Common myeloid progenitor, CD34-positive (primary cell): ENCODE data around the gene IPPK.

ENCODE experiments used
- CTCF ChIA-PET: fragments of 350-600 bp; sonication (Branson Sonifier 250); formaldehyde crosslinking; loops from one replicate; lab custom pipeline; 2021; ENCODE audit warnings: antibody characterized with exemption; lab: Charles Lee
- POLR2A ChIA-PET: fragments of 350-600 bp; sonication (Branson Sonifier 250); formaldehyde crosslinking; loops from one replicate; lab custom pipeline; 2021; ENCODE audit warnings: antibody characterized with exemption; lab: Charles Lee
- DNase-seq, 3 donors: peaks; one replicate each; pipeline versions ENCODE4 v3.0.0 to v3.0.0-alpha.2; 2013
- H3K27ac ChIP-seq, 2 experiments: 1 replicate in 1 of 2; 2 replicates in 1 of 2; pipeline ENCODE4 v1.7.0; 2013; ENCODE audit warnings: inconsistent platforms in 2 of 2, low read length in 2 of 2, mild to moderate bottlenecking in 2 of 2, low read depth in 1 of 2, moderate library complexity in 1 of 2; ENCODE audit not compliant: severe bottlenecking in 2 of 2, insufficient read depth in 1 of 2, poor library complexity in 1 of 2
- H3K27me3 ChIP-seq, 5 experiments: replicated peaks in 2 of 5; 1 replicate in 3 of 5; 2 replicates in 2 of 5; pipeline versions ENCODE4 v1.6.1 to v1.7.0; 2013; ENCODE audit warnings: low read length in 4 of 5, mild to moderate bottlenecking in 2 of 5, moderate library complexity in 2 of 5, inconsistent platforms in 1 of 5; ENCODE audit not compliant: insufficient read depth in 5 of 5, control insufficient read depth in 4 of 5
- H3K36me3 ChIP-seq, 4 experiments: 1 replicate in 2 of 4; 2 replicates in 2 of 4; pipeline versions ENCODE4 v1.6.1 to v1.7.0; 2013; ENCODE audit warnings: low read length in 3 of 4, control low read depth in 1 of 4, mild to moderate bottlenecking in 1 of 4; ENCODE audit not compliant: control insufficient read depth in 4 of 4, insufficient read depth in 4 of 4
- H3K4me1 ChIP-seq, 4 experiments: 1 replicate in 3 of 4; 2 replicates in 1 of 4; pipeline versions ENCODE4 v1.6.1 to v1.7.1; 2013; ENCODE audit warnings: low read length in 3 of 4, mild to moderate bottlenecking in 3 of 4, control low read depth in 1 of 4, inconsistent platforms in 1 of 4, moderate library complexity in 1 of 4; ENCODE audit not compliant: control insufficient read depth in 4 of 4, insufficient read depth in 4 of 4; ENCODE audit errors: control extremely low read depth in 1 of 4
- H3K4me3 ChIP-seq, 7 experiments: 1 replicate in 4 of 7; 2 replicates in 3 of 7; pipeline versions ENCODE4 v1.5.1 to v1.7.0; 2013; ENCODE audit warnings: mild to moderate bottlenecking in 7 of 7, low read length in 6 of 7, moderate library complexity in 6 of 7, inconsistent platforms in 2 of 7, low read depth in 2 of 7, control low read depth in 1 of 7; ENCODE audit not compliant: insufficient read depth in 4 of 7, control insufficient read depth in 1 of 7; ENCODE audit errors: extremely low read depth in 1 of 7
- H3K9me3 ChIP-seq, 5 experiments: 1 replicate in 4 of 5; 2 replicates in 1 of 5; pipeline versions ENCODE4 v1.6.1 to v1.7.1; 2013; ENCODE audit warnings: low read length in 4 of 5, mild to moderate bottlenecking in 2 of 5, inconsistent platforms in 1 of 5, low read depth in 1 of 5, moderate library complexity in 1 of 5; ENCODE audit not compliant: control insufficient read depth in 4 of 5, insufficient read depth in 2 of 5; ENCODE audit errors: control extremely low read depth in 1 of 5
- WGBS: methylation state at CpG from one replicate; pipeline ENCODE4 v1.1.5; 2013; ENCODE audit not compliant: insufficient coverage; 5-methylcytosine and 5-hydroxymethylcytosine counted together

Gene IPPK

DNA sequence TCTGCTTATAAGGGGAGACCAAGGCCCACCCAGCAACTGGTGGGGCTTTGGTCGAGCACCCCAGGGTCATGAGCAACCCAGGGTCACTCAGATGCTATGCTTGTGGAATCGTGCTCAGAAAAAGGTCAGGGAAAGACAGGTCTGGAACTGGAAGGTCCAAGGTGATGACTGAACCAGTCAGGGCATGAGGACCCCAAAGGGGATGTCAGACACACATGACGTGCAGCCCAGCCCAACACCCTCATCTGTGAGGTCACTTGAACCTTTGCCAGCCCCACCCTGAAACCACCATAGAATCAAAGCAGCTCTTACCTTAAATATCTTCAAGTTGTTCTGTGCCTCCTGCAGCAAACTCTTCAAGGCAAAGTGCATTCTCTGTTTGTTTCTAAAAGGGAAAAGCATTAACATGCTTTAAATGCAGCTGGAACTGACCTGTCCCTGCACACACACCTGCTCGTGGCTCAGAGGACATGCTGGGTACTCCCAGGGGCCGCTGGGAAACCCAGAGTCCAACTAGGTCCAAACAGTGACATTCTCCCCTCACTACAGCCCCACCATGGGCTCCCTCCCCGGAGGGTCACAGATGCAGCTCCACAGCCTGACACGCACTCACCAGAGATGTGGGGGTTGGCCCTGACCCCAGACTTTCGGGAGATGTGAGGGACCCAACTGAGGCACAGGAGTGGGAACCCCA is 29.4 kb downstream of the IPPK start:
- 92% methylated on average over 7 of the region's 8 CpGs for WGBS
- CTCF ChIA-PET: interaction anchor here (1.4 kb wide), 1 partner anchor 502 kb away, joined by 4 read pairs; no protein-coding TSS in a partner anchor
- H3K27me3 ChIP-seq: no peaks in the 10 kb centered on the region
- peaks cover 9 to 90% (median 58%) of the 10 kb centered on the region in 4 experiments for H3K36me3 ChIP-seq
- DNase-seq: no peak
- H3K4me1 ChIP-seq: no peaks in the 10 kb centered on the region
- H3K27ac ChIP-seq: no peak overlapping the region
- no peak overlapping the region for H3K4me3 ChIP-seq
- POLR2A ChIA-PET: no interaction called here
- H3K9me3 ChIP-seq: peaks cover 0 to 3% (median 2%) of the 10 kb centered on the region in 5 experiments

GRCh38 chr9:92639791-92640271 is 30.1 kb downstream of the IPPK start:
- DNase-seq: no peak
- no peaks in the 10 kb centered on the region for H3K9me3 ChIP-seq
- H3K4me1 ChIP-seq: no peaks in the 10 kb centered on the region
- H3K4me3 ChIP-seq: no peak overlapping the region
- no peaks in the 10 kb centered on the region for H3K27me3 ChIP-seq
- 90% methylated on average over 9 of the region's 9 CpGs for WGBS
- peaks cover 10 to 87% (median 57%) of the 10 kb centered on the region in 4 experiments for H3K36me3 ChIP-seq
- no peak overlapping the region for H3K27ac ChIP-seq
- ChIA-PET POLR2A (no interaction called here), CTCF (no interaction called here)

- H3K36me3 ChIP-seq: peaks cover 8 to 79% (median 55%) of the 10 kb centered on the region in 4 experiments
- H3K4me3 ChIP-seq: no peak overlapping the region
- WGBS: 97% methylated on average over 5 of the region's 7 CpGs
- POLR2A ChIA-PET: no interaction called here
- DNase-seq: no peak
- no peaks in the 10 kb centered on the region for H3K27me3 ChIP-seq
- H3K9me3 ChIP-seq: no peaks in the 10 kb centered on the region
- no peaks in the 10 kb centered on the region for H3K4me1 ChIP-seq
- CTCF ChIA-PET: interaction anchor here (1.1 kb wide), 1 partner anchor 10 kb away, joined by 3 read pairs; no protein-coding TSS in a partner anchor
- no peak overlapping the region for H3K27ac ChIP-seq
Measured at GRCh38 chr9:92639124-92639523, 30.8 kb downstream of the IPPK start.

GRCh38 chr9:92638621-92639101 is 31.3 kb downstream of the IPPK start:
- peaks cover 10 to 81% (median 57%) of the 10 kb centered on the region in 4 experiments for H3K36me3 ChIP-seq
- POLR2A ChIA-PET: no interaction called here

DNA sequence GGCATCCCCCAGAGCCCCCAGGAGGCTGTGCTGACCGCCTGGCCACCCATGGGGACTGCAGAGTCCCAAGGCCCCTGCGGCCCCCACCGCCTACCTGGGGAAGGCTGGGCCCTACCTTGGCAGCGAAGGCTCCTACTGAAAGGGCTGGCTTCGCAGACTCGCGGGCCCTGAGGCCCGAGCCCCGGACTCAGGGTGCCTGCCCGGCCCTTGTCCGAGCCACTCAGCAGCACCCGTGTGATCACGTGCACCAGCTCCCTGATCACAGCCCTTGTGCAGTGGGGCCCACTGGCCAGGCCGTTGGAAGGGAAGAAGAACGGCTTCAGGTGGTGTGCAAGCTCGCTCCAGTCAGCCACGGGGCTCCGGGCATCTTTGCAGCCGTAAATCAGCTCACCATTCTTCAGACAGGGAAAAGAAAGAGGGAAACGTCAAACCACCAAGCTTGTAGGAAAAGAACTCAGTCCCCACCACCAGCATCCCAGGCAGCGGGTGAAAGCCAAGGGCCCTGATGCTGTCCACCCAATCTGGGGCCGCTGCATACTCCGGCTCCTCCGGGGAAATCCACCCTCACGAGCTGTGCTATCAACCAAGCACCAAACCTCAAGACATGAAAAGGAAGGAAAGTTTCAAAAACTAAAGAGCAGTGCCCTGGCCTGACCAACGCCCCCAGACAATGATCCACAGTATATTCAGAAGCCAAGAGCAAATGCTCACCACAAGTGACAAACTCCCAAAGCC is 31.9 kb downstream of the IPPK start:
- POLR2A ChIA-PET: no interaction called here
- DNase-seq: no peak
- no peak overlapping the region for H3K27ac ChIP-seq
- no peaks in the 10 kb centered on the region for H3K9me3 ChIP-seq
- no peaks in the 10 kb centered on the region for H3K27me3 ChIP-seq
- 95% methylated on average over 24 of the region's 26 CpGs for WGBS
- CTCF ChIA-PET: interaction anchor here (1.1 kb wide), 1 partner anchor 11 kb away, joined by 3 read pairs; no protein-coding TSS in a partner anchor
- peaks cover 13 to 86% (median 57%) of the 10 kb centered on the region in 4 experiments for H3K36me3 ChIP-seq
- no peak overlapping the region for H3K4me3 ChIP-seq
- no peaks in the 10 kb centered on the region for H3K4me1 ChIP-seq

More at GRCh38 chr9:92638621-92639101, 31.3 kb downstream of the IPPK start:
- no peaks in the 10 kb centered on the region for H3K9me3 ChIP-seq
- H3K27ac ChIP-seq: no peak overlapping the region
- WGBS: no CpG with 5 or more reads among the region's 5 CpGs
- H3K27me3 ChIP-seq: no peaks in the 10 kb centered on the region
- H3K4me1 ChIP-seq: no peaks in the 10 kb centered on the region
- CTCF ChIA-PET: interaction anchor here (1.1 kb wide), 1 partner anchor 10 kb away, joined by 3 read pairs; no protein-coding TSS in a partner anchor
- no peak for DNase-seq
- H3K4me3 ChIP-seq: no peak overlapping the region

DNA sequence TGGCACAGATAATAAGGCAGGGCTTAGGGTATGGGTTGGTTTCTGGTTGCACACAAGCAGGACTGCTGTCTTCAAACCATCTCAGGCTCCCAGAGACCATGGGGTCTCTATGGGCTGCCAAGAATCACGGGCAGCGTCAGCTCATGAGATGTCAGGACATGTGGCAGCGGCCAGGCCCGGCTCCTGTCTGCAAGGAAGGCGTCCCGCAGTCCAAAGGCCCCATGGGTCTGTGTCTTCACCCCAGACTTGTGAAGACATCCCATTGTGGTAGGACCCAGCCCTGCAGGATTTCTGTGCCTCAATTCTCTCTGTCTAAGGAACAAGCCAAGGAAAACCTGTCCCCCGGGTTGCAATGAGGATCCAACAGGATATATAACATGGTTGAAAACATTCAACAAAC is 32.6 kb downstream of the IPPK start:
- CTCF ChIA-PET: no interaction called here
- H3K4me3 ChIP-seq: no peak overlapping the region
- POLR2A ChIA-PET: no interaction called here
- WGBS: 100% methylated on average over 6 of the region's 7 CpGs
- H3K9me3 ChIP-seq: no peaks in the 10 kb centered on the region
- H3K4me1 ChIP-seq: no peaks in the 10 kb centered on the region
- no peak for DNase-seq
- H3K27me3 ChIP-seq: no peaks in the 10 kb centered on the region
- H3K36me3 ChIP-seq: peaks cover 13 to 84% (median 58%) of the 10 kb centered on the region in 4 experiments
- H3K27ac ChIP-seq: no peak overlapping the region
